ENCODE results near the gene SYT15. TPM values are rescaled to one million over a fixed set of nuclear protein-coding genes. Genes with fewer than 3 reads are reported as not detected.
"Not testable (repeated sequence)": the region's sequence is repeated elsewhere in the genome, so short reads cannot be mapped to it uniquely, and the experiment has no call there.

Gene SYT15
- total RNA-seq, 1 experiment from 2014 or later = 1.6 TPM

DNA sequence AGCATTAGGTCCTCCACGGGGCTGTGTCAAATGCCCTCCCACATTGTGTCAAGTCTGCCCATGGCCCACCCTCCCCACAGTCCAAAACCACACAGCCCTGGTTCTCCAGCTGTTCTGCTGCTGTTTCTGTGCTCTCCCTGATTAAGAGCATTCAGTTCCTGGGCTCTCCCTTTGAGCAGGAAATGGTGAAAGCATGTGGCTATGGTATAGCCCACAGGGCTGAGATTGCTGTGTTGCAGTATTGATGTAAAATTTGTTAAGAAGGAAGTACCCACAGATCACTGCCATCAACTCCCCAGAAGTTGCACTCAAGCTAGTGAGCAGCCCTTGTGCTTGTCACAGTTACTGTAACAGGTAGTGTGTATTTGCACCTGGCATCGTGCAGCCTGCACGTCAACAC lies 9.3 kb downstream of the SYT15 start:
- H3K4me3 ChIP-seq (replicated peaks in 1 of 2; ENCODE audit: low read depth in 1 of 2, low read length in 2 of 2); H3K4me1 ChIP-seq (ENCODE audit: control insufficient read depth in 1 of 2, insufficient read depth in 2 of 2, low read length in 2 of 2); RAD21 ChIA-PET (ENCODE audit: low non-redundant PET in 1 of 2, low total read pairs in 2 of 2, uncharacterized antibody in 2 of 2, unreplicated experiment in 2 of 2); H3K27ac ChIP-seq (ENCODE audit: low read depth, low read length); H3K79me2 ChIP-seq (ENCODE audit: insufficient read depth, low read length); intact Hi-C loops (cut with micrococcal nuclease); H3K27me3 ChIP-seq (ENCODE audit: insufficient read depth, low read length); BruUV-seq (replicated peaks); H3K4me2 ChIP-seq (ENCODE audit: low read length); H3K9me3 ChIP-seq (ENCODE audit: control insufficient read depth in 1 of 2, insufficient read depth in 1 of 2, low read depth in 1 of 2, low read length in 2 of 2); H2AFZ ChIP-seq (ENCODE audit: low read depth, low read length, poor library complexity, severe bottlenecking); DNase-seq (ENCODE audit: low read depth, low spot score); ATAC-seq; POLR2A ChIA-PET; H4K20me1 ChIP-seq (ENCODE audit: insufficient read depth); H3K36me3 ChIP-seq (ENCODE audit: control insufficient read depth in 1 of 2, insufficient read depth in 2 of 2, low read length in 2 of 2); H3K9ac ChIP-seq (ENCODE audit: low read length); H3K9me2 ChIP-seq (ENCODE audit: insufficient read depth); CTCF ChIA-PET: not testable (repeated sequence)

DNA sequence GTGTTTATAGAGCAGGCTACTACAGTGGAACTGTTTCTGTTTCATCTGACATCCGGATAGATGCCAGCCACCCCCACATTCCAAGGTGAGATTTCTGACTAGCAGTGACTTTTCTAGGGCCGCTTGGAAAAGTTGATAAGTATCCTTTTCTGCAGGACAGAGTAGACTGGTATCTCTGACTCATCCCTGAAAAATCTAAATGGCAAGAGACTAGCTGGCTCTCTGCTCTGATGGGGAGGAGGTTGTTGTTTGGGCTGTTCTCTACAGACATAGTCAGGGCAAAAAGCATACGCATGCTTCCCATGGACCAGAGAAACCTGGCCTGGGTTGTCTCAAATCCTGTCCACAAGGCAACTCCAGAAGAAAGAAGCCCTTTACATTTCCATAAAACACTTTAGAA lies 10.7 kb downstream of the SYT15 start:
- ATAC-seq = peak; percentile 81
- BruUV-seq (replicated peaks); CTCF ChIA-PET: not testable (repeated sequence)

DNA sequence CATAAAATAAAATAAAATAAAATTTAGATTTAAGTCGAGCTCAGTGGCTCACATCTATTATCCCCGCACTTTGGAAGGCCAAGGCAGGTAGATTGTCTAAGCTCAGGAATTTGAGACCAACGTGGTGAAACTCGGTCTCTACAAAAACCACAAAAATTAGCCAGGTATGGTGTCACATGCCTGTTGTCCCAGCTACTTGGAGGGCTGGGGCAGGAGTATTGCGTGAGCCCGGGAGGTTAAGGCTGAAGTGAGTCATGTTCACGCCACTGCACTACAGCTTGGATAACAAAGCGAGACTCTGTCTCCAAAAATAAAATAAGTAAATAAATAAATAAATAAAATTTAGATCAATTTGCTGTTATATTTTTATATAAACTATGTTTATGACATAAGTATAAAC lies 12.1 kb downstream of the SYT15 start:
- H2AFZ ChIP-seq (ENCODE audit: low read depth, low read length, poor library complexity, severe bottlenecking); CTCF ChIA-PET; BruUV-seq (replicated peaks); H3K4me3 ChIP-seq (replicated peaks in 1 of 2; ENCODE audit: low read depth in 1 of 2, low read length in 2 of 2); H3K9me2 ChIP-seq (ENCODE audit: insufficient read depth); H3K9me3 ChIP-seq (ENCODE audit: control insufficient read depth in 1 of 2, insufficient read depth in 1 of 2, low read depth in 1 of 2, low read length in 2 of 2); H3K27me3 ChIP-seq (ENCODE audit: insufficient read depth, low read length); H3K27ac ChIP-seq (ENCODE audit: low read depth, low read length); POLR2A ChIA-PET; intact Hi-C loops (cut with micrococcal nuclease); H3K4me2 ChIP-seq (ENCODE audit: low read length); H4K20me1 ChIP-seq (ENCODE audit: insufficient read depth); H3K79me2 ChIP-seq (ENCODE audit: insufficient read depth, low read length); RAD21 ChIA-PET (ENCODE audit: low non-redundant PET in 1 of 2, low total read pairs in 2 of 2, uncharacterized antibody in 2 of 2, unreplicated experiment in 2 of 2); DNase-seq (ENCODE audit: low read depth, low spot score); H3K9ac ChIP-seq (ENCODE audit: low read length); H3K36me3 ChIP-seq (ENCODE audit: control insufficient read depth in 1 of 2, insufficient read depth in 2 of 2, low read length in 2 of 2); H3K4me1 ChIP-seq (ENCODE audit: control insufficient read depth in 1 of 2, insufficient read depth in 2 of 2, low read length in 2 of 2): not testable (repeated sequence)
- ATAC-seq = peak; percentile 75

More for the DNA sequence above, 10.7 kb downstream of the SYT15 start:
- RAD21 ChIA-PET (ENCODE audit: low non-redundant PET in 1 of 2, low total read pairs in 2 of 2, uncharacterized antibody in 2 of 2, unreplicated experiment in 2 of 2); H3K79me2 ChIP-seq (ENCODE audit: insufficient read depth, low read length); intact Hi-C loops (cut with micrococcal nuclease); POLR2A ChIA-PET; H3K9me2 ChIP-seq (ENCODE audit: insufficient read depth); H3K4me2 ChIP-seq (ENCODE audit: low read length); H3K27ac ChIP-seq (ENCODE audit: low read depth, low read length); H3K9me3 ChIP-seq (ENCODE audit: control insufficient read depth in 1 of 2, insufficient read depth in 1 of 2, low read depth in 1 of 2, low read length in 2 of 2); H3K4me1 ChIP-seq (ENCODE audit: control insufficient read depth in 1 of 2, insufficient read depth in 2 of 2, low read length in 2 of 2); H3K9ac ChIP-seq (ENCODE audit: low read length); H3K36me3 ChIP-seq (ENCODE audit: control insufficient read depth in 1 of 2, insufficient read depth in 2 of 2, low read length in 2 of 2); H4K20me1 ChIP-seq (ENCODE audit: insufficient read depth); DNase-seq (ENCODE audit: low read depth, low spot score); H3K4me3 ChIP-seq (replicated peaks in 1 of 2; ENCODE audit: low read depth in 1 of 2, low read length in 2 of 2); H2AFZ ChIP-seq (ENCODE audit: low read depth, low read length, poor library complexity, severe bottlenecking); H3K27me3 ChIP-seq (ENCODE audit: insufficient read depth, low read length): not testable (repeated sequence)

DNA sequence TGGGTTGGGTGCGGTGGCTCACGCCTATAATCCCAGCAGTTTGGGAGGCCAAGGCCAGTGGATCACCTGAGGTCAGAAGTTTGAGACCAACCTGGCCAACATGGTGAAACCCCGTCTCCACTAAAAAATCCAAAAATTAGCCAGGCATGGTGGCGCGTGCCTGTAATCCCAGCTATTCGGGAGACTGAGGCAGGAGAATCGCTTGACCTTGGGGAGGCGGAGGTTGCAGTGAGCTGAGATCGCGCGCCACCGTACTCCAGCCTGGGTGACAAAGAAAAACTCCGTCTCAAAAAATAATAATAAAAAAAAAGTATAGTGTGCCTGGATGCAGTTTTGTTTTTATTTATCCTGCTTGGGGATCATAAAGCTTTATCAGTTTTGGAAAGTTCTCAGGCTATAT lies 14.4 kb downstream of the SYT15 start:
- POLR2A ChIA-PET; H3K4me1 ChIP-seq (ENCODE audit: control insufficient read depth in 1 of 2, insufficient read depth in 2 of 2, low read length in 2 of 2); DNase-seq (ENCODE audit: low read depth, low spot score); H4K20me1 ChIP-seq (ENCODE audit: insufficient read depth); RAD21 ChIA-PET (ENCODE audit: low non-redundant PET in 1 of 2, low total read pairs in 2 of 2, uncharacterized antibody in 2 of 2, unreplicated experiment in 2 of 2); intact Hi-C loops (cut with micrococcal nuclease); H3K4me2 ChIP-seq (ENCODE audit: low read length); CTCF ChIA-PET; H3K27me3 ChIP-seq (ENCODE audit: insufficient read depth, low read length); ATAC-seq; H3K36me3 ChIP-seq (ENCODE audit: control insufficient read depth in 1 of 2, insufficient read depth in 2 of 2, low read length in 2 of 2); BruUV-seq (replicated peaks); H3K79me2 ChIP-seq (ENCODE audit: insufficient read depth, low read length); H3K4me3 ChIP-seq (replicated peaks in 1 of 2; ENCODE audit: low read depth in 1 of 2, low read length in 2 of 2); H3K27ac ChIP-seq (ENCODE audit: low read depth, low read length); H3K9me3 ChIP-seq (ENCODE audit: control insufficient read depth in 1 of 2, insufficient read depth in 1 of 2, low read depth in 1 of 2, low read length in 2 of 2); H3K9ac ChIP-seq (ENCODE audit: low read length); H2AFZ ChIP-seq (ENCODE audit: low read depth, low read length, poor library complexity, severe bottlenecking); H3K9me2 ChIP-seq (ENCODE audit: insufficient read depth): not testable (repeated sequence)

DNA sequence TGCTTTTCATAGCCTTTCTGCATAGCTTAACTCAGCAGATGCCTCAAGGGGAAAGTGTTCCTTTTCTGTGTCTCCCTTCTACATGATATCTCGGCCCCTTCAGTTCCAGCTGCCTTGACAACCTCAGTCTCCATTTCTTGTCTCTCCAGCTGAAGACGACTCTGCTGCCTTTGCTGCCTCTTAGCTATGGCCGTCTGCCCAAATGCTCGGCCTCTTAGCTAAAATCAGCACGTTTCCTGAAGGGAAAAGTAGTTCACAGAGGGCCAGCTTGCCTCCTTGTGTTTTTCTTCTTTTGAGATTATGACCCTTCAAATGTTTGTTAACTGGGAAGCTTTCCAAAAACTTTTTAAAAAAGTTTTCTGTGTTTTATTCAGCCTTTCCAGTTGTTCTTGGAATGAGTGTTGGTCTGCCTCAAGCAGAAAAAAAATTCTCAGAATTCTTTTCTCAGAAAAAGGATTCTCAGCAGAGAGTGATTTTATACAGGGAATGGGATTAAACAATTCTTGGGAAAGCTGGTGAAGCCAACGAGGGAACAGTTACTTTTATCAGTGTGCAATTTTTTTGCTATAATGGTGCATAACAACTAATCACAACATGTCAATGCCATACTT lies 15.6 kb downstream of the SYT15 start:
- DNase-seq (ENCODE audit: low read depth, low spot score); H3K4me2 ChIP-seq (ENCODE audit: low read length); H3K9me2 ChIP-seq (ENCODE audit: insufficient read depth); ATAC-seq; H3K4me3 ChIP-seq (replicated peaks in 1 of 2; ENCODE audit: low read depth in 1 of 2, low read length in 2 of 2); POLR2A ChIA-PET; intact Hi-C loops (cut with micrococcal nuclease); CTCF ChIA-PET; H3K79me2 ChIP-seq (ENCODE audit: insufficient read depth, low read length); H3K9ac ChIP-seq (ENCODE audit: low read length); H4K20me1 ChIP-seq (ENCODE audit: insufficient read depth); H2AFZ ChIP-seq (ENCODE audit: low read depth, low read length, poor library complexity, severe bottlenecking); H3K9me3 ChIP-seq (ENCODE audit: control insufficient read depth in 1 of 2, insufficient read depth in 1 of 2, low read depth in 1 of 2, low read length in 2 of 2); RAD21 ChIA-PET (ENCODE audit: low non-redundant PET in 1 of 2, low total read pairs in 2 of 2, uncharacterized antibody in 2 of 2, unreplicated experiment in 2 of 2); H3K27ac ChIP-seq (ENCODE audit: low read depth, low read length); H3K36me3 ChIP-seq (ENCODE audit: control insufficient read depth in 1 of 2, insufficient read depth in 2 of 2, low read length in 2 of 2); H3K4me1 ChIP-seq (ENCODE audit: control insufficient read depth in 1 of 2, insufficient read depth in 2 of 2, low read length in 2 of 2); H3K27me3 ChIP-seq (ENCODE audit: insufficient read depth, low read length): not testable (repeated sequence)
- BruUV-seq (replicated peaks) = TSS peak; percentile 18

Measured in HCT116 (cell line).